Sigmoid colon (tissue), 4 donors: ENCODE data around the gene CRADD.

ENCODE experiments used
- CTCF ChIP-seq, 4 experiments: fragments of 450-650 bp in 3 of 4; fragments of 200-600 bp in 1 of 4; IDR thresholded peaks; one replicate each; pipeline ENCODE4 v1.5.1; 2016 to 2019; ENCODE audit warnings: antibody characterized with exemption in 4 of 4, mild to moderate bottlenecking in 3 of 4, moderate library complexity in 2 of 4
- POLR2AphosphoS5 ChIP-seq, 4 donors: sonication (generic); formaldehyde crosslinking; IDR thresholded peaks; one replicate each; pipeline ENCODE4 v1.6.1; 2017; ENCODE audit warnings: antibody characterized with exemption in 4 of 4

GRCh38 chr12:93713800-93714199 is 36.6 kb downstream of the CRADD start:
- TF ChIP-seq CTCF (IDR thresholded peaks at IDR 0.05) (no peak), POLR2AphosphoS5 (IDR thresholded peaks at IDR 0.05) (no peak)
